Measurements from ENCODE around the gene TNPO2. TPM values are rescaled to one million over a fixed set of nuclear protein-coding genes. Genes with fewer than 3 reads are reported as not detected.

TNPO2 gene
- total RNA-seq, 2 experiments from 2014 or later, result 47.3 to 47.4 TPM

- intact Hi-C loops (cut with DNase I, micrococcal nuclease), result loop anchor here (1.0 to 5.0 kb wide), 3 partner anchors 11 to 43 kb away; partner anchors contain the start of genes DHPS (in 2 of the 2) and TRIR (in 1 of the 2)
- Histone ChIP-seq H3K4me3 (ENCODE audit: low read length) (peak overlapping the region; percentile 69), H3K27ac (ENCODE audit: low read depth in 1 of 2, low read length in 2 of 2) (peak overlapping the region; percentile 38 to 48), H3K36me3 (ENCODE audit: insufficient read depth, low read length) (peaks cover 12% of the 10 kb centered on the region), H3K4me1 (ENCODE audit: insufficient read depth, low read length) (peaks cover 39% of the 10 kb centered on the region), H3K27me3 (ENCODE audit: control insufficient read depth in 1 of 2, insufficient read depth in 2 of 2, low read length in 2 of 2) (no peaks in the 10 kb centered on the region), H3K9me3 (ENCODE audit: control insufficient read depth in 1 of 2, insufficient read depth in 1 of 2, low read length in 2 of 2) (no peaks in the 10 kb centered on the region)
- no peak for TF ChIP-seq CTCF (IDR thresholded peaks at IDR 0.05)
- ChIA-PET CTCF (interaction anchor here (0.5 to 4.6 kb wide), 7 partner anchors 11 to 105 kb away, joined by 3 to 38 read pairs (median 5); partner anchors contain the start of genes DHPS and TRIR), POLR2A (interaction anchor here (0.5 to 7.0 kb wide), 12 partner anchors 10 to 664 kb away, joined by 3 to 79 read pairs (median 4); partner anchors contain the start of genes DHPS, FBXW9, GET3 and JUNB)
- Mint-ChIP-seq H3K27me3 (no peaks in the 10 kb centered on the region), H3K27ac (peak overlapping the region; percentile 89), H3K4me1 (ENCODE audit: low read depth) (peaks cover 47% of the 10 kb centered on the region), H3K9me3 (no peaks in the 10 kb centered on the region), H3K36me3 (ENCODE audit: low read depth) (peaks cover 43% of the 10 kb centered on the region), H3K4me3 (peak overlapping the region; percentile 98)
- ATAC-seq (ENCODE audit: poor library complexity), result no peak
- DNase-seq, result peak in 1 of 14 experiments; percentile 24
Observed at GRCh38 chr19:12723381-12723640, 421 bp downstream of the TNPO2 start.

- DNase-seq, result peak; percentile 80 to 99 (median 90)
- Mint-ChIP-seq H3K27ac (peak overlapping the region; percentile 89), H3K27me3 (no peaks in the 10 kb centered on the region), H3K4me3 (peak overlapping the region; percentile 98), H3K36me3 (ENCODE audit: low read depth) (peaks cover 44% of the 10 kb centered on the region), H3K9me3 (no peaks in the 10 kb centered on the region), H3K4me1 (ENCODE audit: low read depth) (peaks cover 47% of the 10 kb centered on the region)
- peaks cover 8% of the 10 kb centered on the region for H3K36me3 ChIP-seq (ENCODE audit: insufficient read depth, low read length)
- ATAC-seq (ENCODE audit: poor library complexity), result peak; percentile 87
- H3K4me1 ChIP-seq (ENCODE audit: insufficient read depth, low read length), result peaks cover 39% of the 10 kb centered on the region
- TF ChIP-seq CTCF (IDR thresholded peaks at IDR 0.05), result no peak
- no peaks in the 10 kb centered on the region for H3K9me3 ChIP-seq (ENCODE audit: control insufficient read depth in 1 of 2, insufficient read depth in 1 of 2, low read length in 2 of 2)
- H3K4me3 ChIP-seq (ENCODE audit: low read length), result peak overlapping the region; percentile 69
- ChIA-PET POLR2A (interaction anchor here (0.5 to 7.0 kb wide), 16 partner anchors 9 to 663 kb away, joined by 3 to 79 read pairs (median 4); partner anchors contain the start of genes DHPS, FBXW9, GCDH and GET3), CTCF (interaction anchor here (0.5 to 4.6 kb wide), 10 partner anchors 11 to 109 kb away, joined by 3 to 38 read pairs (median 4); partner anchors contain the start of genes DHPS and TRIR)
- H3K27ac ChIP-seq (ENCODE audit: low read depth in 1 of 2, low read length in 2 of 2), result peak overlapping the region; percentile 48 to 78
- no peaks in the 10 kb centered on the region for H3K27me3 ChIP-seq (ENCODE audit: control insufficient read depth in 1 of 2, insufficient read depth in 2 of 2, low read length in 2 of 2)
- intact Hi-C loops (cut with DNase I, micrococcal nuclease), result loop anchor here (1.0 to 5.0 kb wide), 4 partner anchors 12 to 42 kb away; partner anchors contain the start of genes DHPS (in 2 of the 2), TRIR (in 2 of the 2) and FBXW9 (in 1 of the 2)
Observed at GRCh38 chr19:12722566-12723380, 959 bp downstream of the TNPO2 start.

DNA sequence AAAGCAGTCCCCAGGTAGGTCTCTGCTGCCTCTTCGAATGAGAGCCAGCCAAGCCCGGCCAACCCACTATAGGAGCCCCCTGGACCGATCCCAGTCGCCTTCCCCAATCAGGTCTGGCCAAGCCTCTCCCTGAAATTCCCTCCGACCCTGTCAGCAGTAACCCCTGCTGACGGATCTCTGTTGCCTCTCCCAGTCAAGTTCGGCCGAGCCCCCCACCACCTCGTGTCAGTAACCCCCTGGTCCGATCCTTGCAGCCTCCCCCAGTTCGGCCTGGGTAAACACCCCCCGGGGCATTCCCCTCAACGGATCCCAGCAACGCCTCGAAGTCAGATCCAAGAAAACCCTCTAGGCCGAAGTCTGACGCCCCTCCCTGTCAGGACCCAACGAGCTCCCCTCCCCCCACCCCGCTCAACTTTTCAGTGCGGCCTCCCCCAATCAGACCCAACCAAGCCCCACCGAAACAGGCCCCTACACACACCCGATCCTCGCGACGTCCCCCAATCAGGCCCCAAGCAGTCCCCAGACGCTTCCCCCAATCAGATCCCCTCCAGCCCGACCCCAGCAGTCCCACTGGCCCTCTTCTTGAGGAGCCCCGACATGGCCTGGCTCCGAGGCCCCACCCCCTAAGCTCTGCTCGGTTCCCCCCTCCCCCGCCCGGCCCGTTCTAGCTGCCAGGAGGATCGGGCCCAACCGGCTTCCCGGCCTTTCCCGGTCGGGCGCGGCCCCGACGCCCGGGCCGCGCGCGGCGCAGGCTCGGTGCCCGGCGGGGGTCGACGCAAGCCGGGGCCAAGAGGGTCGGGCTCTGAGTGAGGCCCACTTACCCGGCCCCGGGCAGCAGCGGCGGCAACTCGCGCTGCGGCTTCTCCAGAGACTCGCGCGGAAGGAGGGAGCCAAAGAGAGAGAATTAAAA is 1.8 kb downstream of the TNPO2 start:
- ChIA-PET CTCF (interaction anchor here (0.6 to 4.6 kb wide), 10 partner anchors 12 to 108 kb away, joined by 3 to 38 read pairs (median 4); partner anchors contain the start of genes DHPS and TRIR), POLR2A (interaction anchor here (0.7 to 7.0 kb wide), 11 partner anchors 8 to 662 kb away, joined by 3 to 79 read pairs (median 7); partner anchors contain the start of genes DHPS, FBXW9, GCDH and GET3)
- H3K4me1 Mint-ChIP-seq (ENCODE audit: low read depth), result peaks cover 50% of the 10 kb centered on the region
- Histone ChIP-seq H3K4me1 (ENCODE audit: insufficient read depth, low read length) (peaks cover 39% of the 10 kb centered on the region), H3K4me3 (ENCODE audit: low read length) (peak overlapping the region; percentile 69), H3K27ac (ENCODE audit: low read depth in 1 of 2, low read length in 2 of 2) (peak overlapping the region; percentile 34 to 59), H3K27me3 (ENCODE audit: control insufficient read depth in 1 of 2, insufficient read depth in 2 of 2, low read length in 2 of 2) (no peaks in the 10 kb centered on the region), H3K36me3 (ENCODE audit: insufficient read depth, low read length) (peaks cover 11% of the 10 kb centered on the region), H3K9me3 (ENCODE audit: control insufficient read depth in 1 of 2, insufficient read depth in 1 of 2, low read length in 2 of 2) (no peaks in the 10 kb centered on the region)
- DNase-seq, result peak in 13 of 14 experiments; percentile 14 to 76 (median 41)
- H3K36me3 Mint-ChIP-seq (ENCODE audit: low read depth), result peaks cover 44% of the 10 kb centered on the region
- intact Hi-C loops (cut with DNase I, micrococcal nuclease), result loop anchor here (1.0 to 5.0 kb wide), 4 partner anchors 12 to 41 kb away; partner anchors contain the start of genes DHPS (in 2 of the 2), FBXW9 (in 1 of the 2) and TRIR (in 1 of the 2)
- peak; percentile 37 for ATAC-seq (ENCODE audit: poor library complexity)
- TF ChIP-seq CTCF (IDR thresholded peaks at IDR 0.05), result no peak
- no peaks in the 10 kb centered on the region for H3K9me3 Mint-ChIP-seq
- peak overlapping the region; percentile 89 for H3K27ac Mint-ChIP-seq
- no peaks in the 10 kb centered on the region for H3K27me3 Mint-ChIP-seq
- H3K4me3 Mint-ChIP-seq, result peak overlapping the region; percentile 98

Measured in CD4-positive, alpha-beta T cell (primary cell).